HG03196 (cell line): Measurements from ENCODE around the gene ZNF691.

ENCODE experiments used
- ATAC-seq: cut with Tn5 transposase; IDR thresholded peaks from one replicate; pipeline ENCODE4 v1.9.1; 2021; ENCODE audit not compliant: unreplicated experiment

Gene ZNF691

GRCh38 chr1:42831273-42831672, 15.1 kb upstream of the ZNF691 start:
- no peak for ATAC-seq

- no peak for ATAC-seq
These were observed 13.7 kb upstream of the ZNF691 start for GRCh38 chr1:42832641-42833240.

- no peak for ATAC-seq
These were observed 12.4 kb upstream of the ZNF691 start for GRCh38 chr1:42833981-42834380.

- ATAC-seq: no peak
These were observed 11.6 kb upstream of the ZNF691 start for GRCh38 chr1:42834803-42835202.

GRCh38 chr1:42835422-42835821, 11.0 kb upstream of the ZNF691 start:
- no peak for ATAC-seq

- ATAC-seq: no peak
These were observed 8.7 kb upstream of the ZNF691 start for GRCh38 chr1:42837709-42838108.

- no peak for ATAC-seq
These were observed 7.8 kb upstream of the ZNF691 start for GRCh38 chr1:42838482-42839190.

- ATAC-seq: no peak
These were observed 5.4 kb upstream of the ZNF691 start for GRCh38 chr1:42841010-42841409.

- ATAC-seq: no peak
These were observed 4.8 kb upstream of the ZNF691 start for GRCh38 chr1:42841440-42842147.

GRCh38 chr1:42844592-42845140, 1.7 kb upstream of the ZNF691 start:
- ATAC-seq: no peak

- ATAC-seq: no peak
These were observed 1.2 kb upstream of the ZNF691 start for GRCh38 chr1:42845193-42845592.

GRCh38 chr1:42845866-42846256, 552 bp upstream of the ZNF691 start:
- ATAC-seq: peak; percentile 11

GRCh38 chr1:42847111-42847595, 740 bp downstream of the ZNF691 start:
- peak; percentile 7 for ATAC-seq

GRCh38 chr1:42847721-42848460, 1.5 kb downstream of the ZNF691 start:
- no peak for ATAC-seq

GRCh38 chr1:42848823-42849537, 2.6 kb downstream of the ZNF691 start:
- ATAC-seq: no peak

- no peak for ATAC-seq
These were observed 3.5 kb downstream of the ZNF691 start for GRCh38 chr1:42849944-42850343.

- ATAC-seq: no peak
These were observed 5.0 kb downstream of the ZNF691 start for GRCh38 chr1:42851420-42851819.

- ATAC-seq: no peak
These were observed 5.7 kb downstream of the ZNF691 start for GRCh38 chr1:42851960-42852607.

- ATAC-seq: no peak
These were observed 6.2 kb downstream of the ZNF691 start for GRCh38 chr1:42852608-42852980.
